PC-3 (cell line): ENCODE measurements around the gene ERMARD. TPM values are rescaled to one million over a fixed set of nuclear protein-coding genes. Genes with fewer than 3 reads are reported as not detected.
A peak's percentile ranks its signal among the peaks of the same experiment; 100 is the strongest.

ENCODE experiments used
- ATAC-seq: fragments of 200-7000 bp; cut with Tn5 transposase; 2 replicates; pipeline ENCODE4 v1.9.1; 2020; ENCODE audit warnings: mild to moderate bottlenecking, moderate library complexity
- BruUV-seq: library from RNA; stranded (reverse); fragments of 400-500 nt; replicated peaks from 2 replicates; lab custom pipeline; 2021; lab: Mats Ljungman, UMichigan
- CTCF ChIA-PET: fragments of 300-600 bp; sonication (Branson Sonifier 250); formaldehyde crosslinking; loops from one replicate; lab custom pipeline; 2022; ENCODE audit warnings: antibody characterized with exemption; lab: Charles Lee
- POLR2A ChIA-PET: fragments of 300-600 bp; sonication (Branson Sonifier 250); formaldehyde crosslinking; loops from one replicate; lab custom pipeline; 2022; ENCODE audit warnings: antibody characterized with exemption; ENCODE audit not compliant: unreplicated experiment; lab: Charles Lee
- DNase-seq: peaks from one replicate; pipeline ENCODE4 v3.0.0-alpha.2; 2015
- H2AFZ ChIP-seq: fragments of 300-600 bp; sonication (generic); 2 replicates; pipeline ENCODE4 v1.6.0; 2016; ENCODE audit warnings: antibody characterized with exemption, low read length
- H3F3A ChIP-seq: fragments of 300-600 bp; sonication (generic); one replicate; pipeline ENCODE4 v1.6.0; 2017; ENCODE audit warnings: antibody characterized with exemption, low read length, control low read depth, mild to moderate bottlenecking; ENCODE audit not compliant: unreplicated experiment
- H3K27ac ChIP-seq: fragments of 300-600 bp; sonication (generic); 2 replicates; pipeline ENCODE4 v1.5.1; 2016; ENCODE audit warnings: mild to moderate bottlenecking, low read length
- H3K27me3 ChIP-seq: fragments of 300-600 bp; sonication (generic); 2 replicates; pipeline ENCODE4 v1.6.1; 2016; ENCODE audit warnings: low read length, mixed read lengths
- H3K36me3 ChIP-seq: fragments of 300-600 bp; sonication (generic); 2 replicates; pipeline ENCODE4 v1.6.1; 2016; ENCODE audit warnings: low read depth, mixed run types, low read length, mixed read lengths
- H3K4me1 ChIP-seq: fragments of 300-600 bp; sonication (generic); 2 replicates; pipeline ENCODE4 v1.5.1; 2016; ENCODE audit warnings: low read length; ENCODE audit not compliant: insufficient read depth
- H3K4me2 ChIP-seq: fragments of 300-600 bp; sonication (generic); 2 replicates; pipeline ENCODE4 v1.6.0; 2016; ENCODE audit warnings: low read length
- H3K4me3 ChIP-seq: fragments of 300-600 bp; sonication (generic); 2 replicates; pipeline ENCODE4 v1.5.1; 2016; ENCODE audit warnings: mild to moderate bottlenecking, low read length, mixed read lengths
- H3K79me2 ChIP-seq: fragments of 300-600 bp; sonication (generic); 2 replicates; pipeline ENCODE4 v1.6.1; 2017; ENCODE audit warnings: low read length, mixed read lengths
- H3K9ac ChIP-seq: fragments of 300-600 bp; sonication (generic); 2 replicates; pipeline ENCODE4 v1.6.0; 2016; ENCODE audit warnings: mild to moderate bottlenecking, low read length
- H3K9me2 ChIP-seq: fragments of 300-600 bp; sonication (generic); replicated peaks from 2 replicates; pipeline ENCODE4 v1.6.1; 2016; ENCODE audit warnings: mixed run types, low read length, mixed read lengths
- H3K9me3 ChIP-seq: fragments of 300-600 bp; sonication (generic); 2 replicates; pipeline ENCODE4 v1.6.1; 2016; ENCODE audit warnings: low read length, mixed read lengths
- H4K20me1 ChIP-seq: fragments of 300-600 bp; sonication (generic); 2 replicates; pipeline ENCODE4 v1.6.1; 2016; ENCODE audit warnings: low read length, mixed read lengths
- EZH2 ChIP-seq: fragments of 300-600 bp; sonication (generic); IDR thresholded peaks from one replicate; pipeline ENCODE4 v1.6.1; 2017; ENCODE audit warnings: antibody characterized with exemption, mild to moderate bottlenecking, low read length; ENCODE audit not compliant: unreplicated experiment
- EZH2phosphoT487 ChIP-seq: fragments of 300-600 bp; sonication (generic); IDR thresholded peaks from 2 replicates; pipeline ENCODE4 v1.6.1; 2018; ENCODE audit warnings: mild to moderate bottlenecking, antibody characterized with exemption, low read length, borderline replicate concordance
- intact Hi-C: fragments of 100-400 bp; cut with micrococcal nuclease; formaldehyde crosslinking; loops from 2 replicates; pipeline ENCODE4 v1.9.0; 2023
- total RNA-seq: library from RNA; depleted of rRNA; stranded (reverse); fragments of >200 nt; gene quantifications from 2 replicates; pipeline ENCODE4 v1.2.3, GENCODE V29; 2014
- TF ChIP-seq, protein P1 (sequence below): fragments of 300-600 bp; sonication (generic); conservative IDR thresholded peaks from 2 replicates; pipeline ENCODE4 v1.5.1; 2017; ENCODE audit warnings: antibody characterized with exemption, low read depth, mild to moderate bottlenecking, low read length

The ERMARD gene
- total RNA-seq, 1 experiment from 2014 or later, result 16.3 TPM

DNA sequence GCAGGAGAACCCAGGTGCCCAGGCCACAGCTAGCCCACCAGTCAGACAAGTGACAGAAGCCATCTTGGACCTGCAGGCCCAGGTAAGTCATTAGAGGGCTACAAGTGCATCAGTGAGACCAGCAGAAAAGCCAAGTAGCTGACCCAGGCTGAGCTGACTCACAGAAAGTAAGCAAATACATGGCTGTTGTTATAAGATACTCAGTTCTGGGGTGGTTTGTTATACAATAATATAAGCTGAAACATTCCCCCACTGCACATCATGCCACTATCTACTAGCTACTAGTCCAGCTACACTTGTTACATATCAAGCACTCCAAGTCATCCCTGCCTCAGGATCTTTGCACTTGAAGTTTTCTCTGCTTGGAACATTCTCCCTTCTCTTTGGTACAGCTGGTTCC lies 10.1 kb upstream of the ERMARD start:
- H3K27ac ChIP-seq, result no peak overlapping the region
- H3K9me2 ChIP-seq, result no peaks in the 10 kb centered on the region
- H3K9me3 ChIP-seq, result no peaks in the 10 kb centered on the region
- ATAC-seq (peak; percentile 54), DNase-seq (no peak)
- no peaks in the 10 kb centered on the region for H3K36me3 ChIP-seq
- no peak overlapping the region for H3K4me2 ChIP-seq
- no peak overlapping the region for H3K9ac ChIP-seq
- H3K4me1 ChIP-seq, result no peaks in the 10 kb centered on the region
- H3K79me2 ChIP-seq, result no peaks in the 10 kb centered on the region
- H4K20me1 ChIP-seq, result no peaks in the 10 kb centered on the region
- no peak overlapping the region for H3K4me3 ChIP-seq
- CTCF ChIA-PET, result no interaction called here
- intact Hi-C loops, result no loop called here
- TF ChIP-seq EZH2 (no peak), EZH2phosphoT487 (no peak)
- TF ChIP-seq, protein P1, sequence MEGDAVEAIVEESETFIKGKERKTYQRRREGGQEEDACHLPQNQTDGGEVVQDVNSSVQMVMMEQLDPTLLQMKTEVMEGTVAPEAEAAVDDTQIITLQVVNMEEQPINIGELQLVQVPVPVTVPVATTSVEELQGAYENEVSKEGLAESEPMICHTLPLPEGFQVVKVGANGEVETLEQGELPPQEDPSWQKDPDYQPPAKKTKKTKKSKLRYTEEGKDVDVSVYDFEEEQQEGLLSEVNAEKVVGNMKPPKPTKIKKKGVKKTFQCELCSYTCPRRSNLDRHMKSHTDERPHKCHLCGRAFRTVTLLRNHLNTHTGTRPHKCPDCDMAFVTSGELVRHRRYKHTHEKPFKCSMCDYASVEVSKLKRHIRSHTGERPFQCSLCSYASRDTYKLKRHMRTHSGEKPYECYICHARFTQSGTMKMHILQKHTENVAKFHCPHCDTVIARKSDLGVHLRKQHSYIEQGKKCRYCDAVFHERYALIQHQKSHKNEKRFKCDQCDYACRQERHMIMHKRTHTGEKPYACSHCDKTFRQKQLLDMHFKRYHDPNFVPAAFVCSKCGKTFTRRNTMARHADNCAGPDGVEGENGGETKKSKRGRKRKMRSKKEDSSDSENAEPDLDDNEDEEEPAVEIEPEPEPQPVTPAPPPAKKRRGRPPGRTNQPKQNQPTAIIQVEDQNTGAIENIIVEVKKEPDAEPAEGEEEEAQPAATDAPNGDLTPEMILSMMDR, result no peak
- H3K27me3 ChIP-seq, result no peaks in the 10 kb centered on the region
- BruUV-seq, result no TSS peak
- H2AFZ ChIP-seq, result no peak overlapping the region
- H3F3A ChIP-seq, result no peaks in the 10 kb centered on the region
- POLR2A ChIA-PET, result no interaction called here

DNA sequence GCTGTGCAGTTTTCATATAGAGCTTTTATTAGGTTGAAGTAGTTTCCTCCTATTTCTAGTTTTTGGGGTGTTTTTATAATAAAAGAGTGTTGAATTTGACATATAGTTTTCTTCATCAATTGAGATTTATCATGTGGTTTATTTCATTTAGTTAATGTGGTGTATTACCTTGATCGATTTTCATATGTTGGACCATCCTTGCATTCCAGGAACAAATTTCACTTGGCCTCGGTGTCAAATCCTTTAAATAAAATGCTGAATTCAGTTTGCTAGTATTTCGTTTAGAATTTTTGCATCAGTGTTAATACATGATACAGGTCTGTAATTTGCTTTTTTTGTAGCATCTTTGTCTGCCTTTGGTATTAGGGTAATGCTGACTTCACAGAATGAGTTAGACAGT lies 6.0 kb upstream of the ERMARD start:
- intact Hi-C loops, result no loop called here
- ATAC-seq (no peak), DNase-seq (no peak)
- no peak overlapping the region for H3K4me3 ChIP-seq
- no peak overlapping the region for H3K27ac ChIP-seq
- BruUV-seq, result no TSS peak
- ChIA-PET CTCF (no interaction called here), POLR2A (no interaction called here)
- H3K9ac ChIP-seq, result no peak overlapping the region
- H4K20me1 ChIP-seq, result no peaks in the 10 kb centered on the region
- H3K9me2 ChIP-seq, result no peaks in the 10 kb centered on the region
- no peaks in the 10 kb centered on the region for H3K9me3 ChIP-seq
- no peaks in the 10 kb centered on the region for H3F3A ChIP-seq
- H3K36me3 ChIP-seq, result no peaks in the 10 kb centered on the region
- TF ChIP-seq EZH2phosphoT487, result no peak
- no peak for TF ChIP-seq EZH2
- TF ChIP-seq, protein P1, result no peak
- no peaks in the 10 kb centered on the region; the same call in 1 of the 2 replicates for H3K4me1 ChIP-seq
- H3K27me3 ChIP-seq, result no peaks in the 10 kb centered on the region
- peaks cover 8% of the 10 kb centered on the region for H3K79me2 ChIP-seq
- no peak overlapping the region for H3K4me2 ChIP-seq
- H2AFZ ChIP-seq, result no peak overlapping the region

DNA sequence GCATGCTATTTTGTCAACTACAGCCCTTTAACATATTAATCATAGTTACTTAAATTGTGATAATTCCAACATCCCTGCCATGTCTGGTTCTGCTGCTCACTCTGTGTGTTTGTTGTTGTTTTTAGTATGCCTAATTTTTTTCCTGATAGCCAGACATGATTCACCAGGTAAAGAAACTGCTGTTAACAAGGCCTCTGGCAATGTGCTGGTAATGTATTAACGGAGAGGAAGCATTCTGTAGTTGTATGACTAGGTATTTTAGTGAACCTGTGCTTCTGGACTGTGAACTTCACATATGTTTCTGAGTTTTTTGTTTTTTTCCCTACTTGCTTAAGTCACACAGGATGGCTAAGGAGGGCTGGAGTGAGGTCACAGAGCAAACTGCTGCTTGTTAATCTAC lies 4.9 kb upstream of the ERMARD start:
- DNase-seq (no peak), ATAC-seq (no peak)
- Histone ChIP-seq H3K27ac (no peak overlapping the region), H3K9ac (no peak overlapping the region), H3K9me3 (no peaks in the 10 kb centered on the region), H3K4me1 (no peaks in the 10 kb centered on the region; the same call in 1 of the 2 replicates), H3K9me2 (no peaks in the 10 kb centered on the region), H3K27me3 (no peaks in the 10 kb centered on the region), H3F3A (no peaks in the 10 kb centered on the region), H2AFZ (no peak overlapping the region), H4K20me1 (no peaks in the 10 kb centered on the region), H3K4me2 (no peak overlapping the region), H3K79me2 (peaks cover 17% of the 10 kb centered on the region), H3K36me3 (no peaks in the 10 kb centered on the region), H3K4me3 (no peak overlapping the region)
- intact Hi-C loops, result no loop called here
- POLR2A ChIA-PET, result no interaction called here
- no TSS peak for BruUV-seq
- CTCF ChIA-PET, result no interaction called here
- no peak for TF ChIP-seq EZH2
- no peak for TF ChIP-seq EZH2phosphoT487
- TF ChIP-seq, protein P1, result no peak
